Neutrophil (primary cell): Measurements from ENCODE around the gene OBSCN.

ENCODE experiments used
- H3K27ac ChIP-seq: fragments of 200-600 bp; sonication (generic); 2 replicates; pipeline ENCODE4 v1.5.1; 2016; ENCODE audit warnings: mild to moderate bottlenecking, moderate library complexity
- H3K27me3 ChIP-seq: fragments of 200-600 bp; sonication (generic); 2 replicates; pipeline ENCODE4 v1.6.0; 2016; ENCODE audit warnings: mild to moderate bottlenecking
- H3K36me3 ChIP-seq: fragments of 200-600 bp; sonication (generic); 2 replicates; pipeline ENCODE4 v1.5.1; 2017
- H3K4me1 ChIP-seq, 2 experiments: fragments of 200-600 bp in 1 of 2; sonication (generic) in 1 of 2; 1 replicate in 1 of 2; 2 replicates in 1 of 2; pipeline versions ENCODE4 v1.5.1 to v1.6.1; 2013 to 2016; ENCODE audit warnings: low read depth in 1 of 2, low read length in 1 of 2, mild to moderate bottlenecking in 1 of 2, moderate library complexity in 1 of 2; ENCODE audit not compliant: control insufficient read depth in 1 of 2, insufficient read depth in 1 of 2
- H3K4me3 ChIP-seq, 2 experiments: fragments of 200-600 bp in 1 of 2; sonication (generic) in 1 of 2; 1 replicate in 1 of 2; 2 replicates in 1 of 2; pipeline ENCODE4 v1.5.1; 2013 to 2016; ENCODE audit warnings: low read depth in 1 of 2, low read length in 1 of 2, mild to moderate bottlenecking in 1 of 2, moderate library complexity in 1 of 2
- H3K9me3 ChIP-seq: fragments of 200-600 bp; sonication (generic); 2 replicates; pipeline ENCODE4 v1.5.1; 2016
- TF ChIP-seq, protein P1 (sequence below): fragments of 200-600 bp; sonication (generic); IDR thresholded peaks from 2 replicates; pipeline ENCODE4 v1.5.1; 2016; ENCODE audit warnings: antibody characterized with exemption

Gene OBSCN

DNA sequence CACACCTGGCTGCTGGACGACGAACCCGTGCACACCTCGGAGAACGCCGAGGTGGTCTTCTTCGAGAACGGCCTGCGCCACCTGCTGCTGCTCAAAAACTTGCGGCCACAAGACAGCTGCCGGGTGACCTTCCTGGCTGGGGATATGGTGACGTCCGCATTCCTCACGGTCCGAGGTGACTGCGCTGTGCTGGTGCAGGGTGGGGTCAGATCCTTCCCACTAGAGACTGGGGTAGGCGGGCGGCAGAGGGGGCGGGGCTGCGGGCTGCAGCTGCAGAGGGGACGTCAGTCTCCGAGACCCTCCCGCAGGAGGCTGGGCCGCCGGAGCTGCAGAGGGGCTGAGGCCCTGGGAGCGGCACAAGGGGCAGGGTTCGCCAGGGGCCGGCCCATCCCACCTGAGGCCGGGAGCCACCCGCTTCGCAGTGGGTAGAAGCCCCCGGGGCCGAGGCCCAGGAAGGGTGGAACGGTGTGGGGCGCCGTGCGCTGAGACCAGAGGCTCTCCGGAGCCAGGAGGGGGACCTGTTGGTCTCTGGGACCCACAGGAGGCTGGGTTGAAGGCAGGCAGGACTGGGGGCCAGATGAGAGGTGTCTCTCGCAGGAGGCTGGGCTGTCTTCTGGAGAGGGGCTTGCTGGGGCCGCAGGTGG is 108.2 kb downstream of the OBSCN start:
- Histone ChIP-seq H3K9me3 (peaks cover 6% of the 10 kb centered on the region), H3K4me1 (no peaks in the 10 kb centered on the region), H3K27ac (no peak overlapping the region), H3K36me3 (no peaks in the 10 kb centered on the region), H3K27me3 (no peaks in the 10 kb centered on the region), H3K4me3 (no peak overlapping the region)
- TF ChIP-seq, protein P1, sequence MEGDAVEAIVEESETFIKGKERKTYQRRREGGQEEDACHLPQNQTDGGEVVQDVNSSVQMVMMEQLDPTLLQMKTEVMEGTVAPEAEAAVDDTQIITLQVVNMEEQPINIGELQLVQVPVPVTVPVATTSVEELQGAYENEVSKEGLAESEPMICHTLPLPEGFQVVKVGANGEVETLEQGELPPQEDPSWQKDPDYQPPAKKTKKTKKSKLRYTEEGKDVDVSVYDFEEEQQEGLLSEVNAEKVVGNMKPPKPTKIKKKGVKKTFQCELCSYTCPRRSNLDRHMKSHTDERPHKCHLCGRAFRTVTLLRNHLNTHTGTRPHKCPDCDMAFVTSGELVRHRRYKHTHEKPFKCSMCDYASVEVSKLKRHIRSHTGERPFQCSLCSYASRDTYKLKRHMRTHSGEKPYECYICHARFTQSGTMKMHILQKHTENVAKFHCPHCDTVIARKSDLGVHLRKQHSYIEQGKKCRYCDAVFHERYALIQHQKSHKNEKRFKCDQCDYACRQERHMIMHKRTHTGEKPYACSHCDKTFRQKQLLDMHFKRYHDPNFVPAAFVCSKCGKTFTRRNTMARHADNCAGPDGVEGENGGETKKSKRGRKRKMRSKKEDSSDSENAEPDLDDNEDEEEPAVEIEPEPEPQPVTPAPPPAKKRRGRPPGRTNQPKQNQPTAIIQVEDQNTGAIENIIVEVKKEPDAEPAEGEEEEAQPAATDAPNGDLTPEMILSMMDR: no peak

DNA sequence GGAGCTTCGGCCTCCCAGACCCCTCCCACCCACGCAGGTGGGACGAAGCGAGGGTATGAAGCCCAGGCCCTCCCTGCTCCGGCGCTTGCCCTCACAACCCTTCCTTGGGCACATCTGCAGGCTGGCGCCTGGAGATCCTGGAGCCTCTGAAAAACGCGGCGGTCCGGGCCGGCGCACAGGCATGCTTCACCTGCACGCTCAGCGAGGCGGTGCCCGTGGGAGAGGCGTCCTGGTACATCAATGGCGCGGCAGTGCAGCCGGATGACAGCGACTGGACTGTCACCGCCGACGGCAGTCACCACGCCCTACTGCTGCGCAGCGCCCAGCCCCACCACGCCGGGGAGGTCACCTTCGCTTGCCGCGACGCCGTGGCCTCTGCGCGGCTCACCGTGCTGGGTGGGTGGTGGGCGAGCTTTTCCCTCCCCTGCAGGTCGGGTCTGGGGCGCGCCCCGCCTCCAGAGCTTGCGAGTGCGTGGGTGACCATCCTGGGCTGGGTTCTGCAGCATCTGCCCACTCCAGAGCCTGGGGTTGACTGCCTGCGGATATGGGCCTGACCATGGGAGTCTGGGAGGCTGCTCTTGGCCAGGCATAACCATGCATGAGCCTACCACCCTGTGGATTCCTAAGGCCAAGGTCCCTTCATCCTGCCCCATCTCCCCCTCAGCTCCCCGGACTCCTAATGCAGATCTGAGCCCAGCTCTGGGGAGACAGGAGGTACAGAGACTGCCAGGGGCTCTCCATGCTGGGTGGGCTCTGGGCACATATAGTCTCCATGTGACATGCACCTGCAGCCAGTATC is 108.9 kb downstream of the OBSCN start:
- Histone ChIP-seq H3K9me3 (peaks cover 6% of the 10 kb centered on the region), H3K27ac (no peak overlapping the region), H3K27me3 (no peaks in the 10 kb centered on the region), H3K4me1 (no peaks in the 10 kb centered on the region), H3K36me3 (no peaks in the 10 kb centered on the region), H3K4me3 (no peak overlapping the region)
- TF ChIP-seq, protein P1: no peak

DNA sequence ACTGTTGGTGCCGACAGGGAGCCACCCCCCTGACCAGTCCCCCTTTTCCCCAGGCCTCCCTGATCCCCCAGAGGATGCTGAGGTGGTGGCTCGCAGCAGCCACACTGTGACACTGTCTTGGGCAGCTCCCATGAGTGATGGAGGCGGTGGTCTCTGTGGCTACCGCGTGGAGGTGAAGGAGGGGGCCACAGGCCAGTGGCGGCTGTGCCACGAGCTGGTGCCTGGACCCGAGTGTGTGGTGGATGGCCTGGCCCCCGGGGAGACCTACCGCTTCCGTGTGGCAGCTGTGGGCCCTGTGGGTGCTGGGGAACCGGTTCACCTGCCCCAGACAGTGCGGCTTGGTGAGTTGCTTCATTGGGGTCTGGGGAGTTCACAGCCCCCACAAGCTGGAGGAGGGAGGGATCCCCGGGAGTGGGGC is 109.6 kb downstream of the OBSCN start:
- Histone ChIP-seq H3K4me1 (no peaks in the 10 kb centered on the region), H3K36me3 (no peaks in the 10 kb centered on the region), H3K9me3 (peaks cover 4% of the 10 kb centered on the region), H3K27ac (no peak overlapping the region), H3K4me3 (no peak overlapping the region), H3K27me3 (no peaks in the 10 kb centered on the region)
- TF ChIP-seq, protein P1: no peak

DNA sequence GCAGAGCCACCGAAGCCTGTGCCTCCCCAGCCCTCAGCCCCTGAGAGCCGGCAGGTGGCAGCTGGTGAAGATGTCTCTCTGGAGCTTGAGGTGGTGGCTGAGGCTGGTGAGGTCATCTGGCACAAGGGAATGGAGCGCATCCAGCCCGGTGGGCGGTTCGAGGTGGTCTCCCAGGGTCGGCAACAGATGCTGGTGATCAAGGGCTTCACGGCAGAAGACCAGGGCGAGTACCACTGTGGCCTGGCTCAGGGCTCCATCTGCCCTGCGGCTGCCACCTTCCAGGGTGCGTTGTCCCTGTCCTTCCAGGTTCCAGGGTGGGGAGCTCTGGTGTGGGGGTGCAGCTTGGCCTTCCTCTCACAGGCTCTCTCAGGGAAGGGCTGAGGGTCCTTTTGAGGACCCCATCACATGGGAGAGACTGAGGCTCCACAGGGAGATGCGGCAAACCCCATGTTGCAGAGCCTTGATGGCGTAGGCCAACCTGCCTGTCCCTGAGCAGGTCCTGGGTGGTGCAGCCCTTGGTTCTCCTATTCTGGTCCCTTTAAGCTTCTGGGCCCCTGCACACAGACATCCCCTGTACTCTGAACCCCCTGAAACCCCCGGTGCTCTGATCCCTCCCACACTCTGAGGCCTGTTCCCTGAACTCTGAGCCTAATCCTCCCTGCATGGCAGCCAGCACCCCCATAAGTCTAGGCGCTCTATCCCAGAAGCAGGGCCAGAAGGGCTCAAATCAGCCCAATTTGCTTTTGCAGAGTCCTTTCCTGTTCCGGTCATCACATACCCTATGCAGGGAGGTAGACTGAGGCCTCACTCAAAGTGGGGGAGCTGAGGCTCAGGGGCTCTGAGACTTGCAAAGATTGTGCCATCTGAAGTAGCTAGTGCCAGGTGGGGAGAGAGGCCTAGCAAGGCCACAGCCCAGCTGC is 110.3 kb downstream of the OBSCN start:
- H3K27ac ChIP-seq: no peak overlapping the region

GRCh38 chr1:228318823-228319241 is 111.0 kb downstream of the OBSCN start:
- Histone ChIP-seq H3K27ac (no peak overlapping the region), H3K9me3 (no peaks in the 10 kb centered on the region), H3K36me3 (no peaks in the 10 kb centered on the region), H3K4me1 (no peaks in the 10 kb centered on the region), H3K27me3 (no peaks in the 10 kb centered on the region), H3K4me3 (no peak overlapping the region)
- TF ChIP-seq, protein P1: no peak

More for the DNA sequence above, 110.3 kb downstream of the OBSCN start:
- H3K9me3 ChIP-seq: no peaks in the 10 kb centered on the region
- no peaks in the 10 kb centered on the region for H3K36me3 ChIP-seq
- TF ChIP-seq, protein P1: no peak
- H3K4me3 ChIP-seq: no peak overlapping the region
- no peaks in the 10 kb centered on the region for H3K27me3 ChIP-seq
- no peaks in the 10 kb centered on the region for H3K4me1 ChIP-seq
